NCI-H2227 (cell line): ENCODE measurements around the gene ARFIP2.

ENCODE experiments used
- DNase-seq: peaks from one replicate; lab custom pipeline; 2025; ENCODE audit not compliant: unreplicated experiment; lab: John Stamatoyannopoulos, UW

ARFIP2 gene

GRCh38 chr11:6448574-6448973, 32.6 kb downstream of the ARFIP2 start:
- no peak for DNase-seq

GRCh38 chr11:6443269-6444003, 37.7 kb downstream of the ARFIP2 start:
- DNase-seq: peak; percentile 75

GRCh38 chr11:6442441-6442840, 38.7 kb downstream of the ARFIP2 start:
- DNase-seq: no peak

- no peak for DNase-seq
These were observed 40.2 kb downstream of the ARFIP2 start, which contains the start of gene HPX for GRCh38 chr11:6440906-6441358. Gene HPX (minus strand): TSS chr11:6440987. CDS start chr11:6440963, 24 bp downstream.

GRCh38 chr11:6438979-6439571, 42.1 kb downstream of the ARFIP2 start:
- DNase-seq: peak; percentile 39

- no peak for DNase-seq
These were observed 43.1 kb downstream of the ARFIP2 start for GRCh38 chr11:6437993-6438392.

- DNase-seq: no peak
These were observed 43.7 kb downstream of the ARFIP2 start for GRCh38 chr11:6437423-6437822.

- no peak for DNase-seq
These were observed 47.0 kb downstream of the ARFIP2 start for GRCh38 chr11:6433998-6434660.

- no peak for DNase-seq
These were observed 49.3 kb downstream of the ARFIP2 start for GRCh38 chr11:6431861-6432260.

- DNase-seq: no peak
These were observed 53.6 kb downstream of the ARFIP2 start for GRCh38 chr11:6427516-6427915.
